SIG-M5 (cell line): ENCODE measurements around the gene MAG.

Source experiments
- DNase-seq: peaks from one replicate; lab custom pipeline; 2025; lab: John Stamatoyannopoulos, UW

MAG gene

DNA sequence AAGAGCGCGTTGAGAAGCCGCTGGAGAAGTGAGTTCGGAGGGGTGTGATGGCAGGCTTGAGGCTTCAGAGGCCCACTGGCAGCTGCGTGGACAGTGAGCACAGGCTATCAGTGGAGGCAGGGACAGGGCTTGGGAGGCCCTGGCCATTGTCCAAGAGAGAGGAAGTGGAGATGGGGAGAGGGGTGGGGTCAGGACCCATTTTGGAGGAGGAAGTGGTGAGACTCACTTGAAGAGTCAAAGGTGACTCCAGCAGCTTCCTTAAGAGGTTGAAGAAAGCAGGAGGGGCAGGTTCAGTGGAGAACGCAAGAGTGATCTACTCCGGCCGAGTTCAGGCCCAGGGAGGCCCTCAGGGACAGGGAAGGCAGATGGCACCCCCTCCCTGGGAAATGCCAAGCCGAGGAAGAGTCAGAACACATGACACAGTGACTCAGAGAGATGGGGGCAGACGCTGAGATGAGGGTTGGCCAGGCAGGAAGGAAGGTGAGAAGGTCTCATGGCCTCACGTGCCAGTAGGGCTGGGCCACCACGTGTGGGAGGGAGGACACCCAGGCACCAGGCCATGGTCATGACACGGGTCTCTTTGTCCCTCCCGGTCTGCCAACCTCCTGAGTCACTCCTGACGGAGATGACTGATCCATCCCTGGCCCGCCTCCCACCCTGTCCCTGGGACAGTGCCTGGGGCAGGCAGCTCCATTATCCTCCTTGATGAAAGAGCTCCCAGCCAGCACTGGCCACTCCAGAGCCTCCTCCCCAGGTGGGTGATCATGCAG lies 26.9 kb downstream of the MAG start:
- no peak for DNase-seq

DNA sequence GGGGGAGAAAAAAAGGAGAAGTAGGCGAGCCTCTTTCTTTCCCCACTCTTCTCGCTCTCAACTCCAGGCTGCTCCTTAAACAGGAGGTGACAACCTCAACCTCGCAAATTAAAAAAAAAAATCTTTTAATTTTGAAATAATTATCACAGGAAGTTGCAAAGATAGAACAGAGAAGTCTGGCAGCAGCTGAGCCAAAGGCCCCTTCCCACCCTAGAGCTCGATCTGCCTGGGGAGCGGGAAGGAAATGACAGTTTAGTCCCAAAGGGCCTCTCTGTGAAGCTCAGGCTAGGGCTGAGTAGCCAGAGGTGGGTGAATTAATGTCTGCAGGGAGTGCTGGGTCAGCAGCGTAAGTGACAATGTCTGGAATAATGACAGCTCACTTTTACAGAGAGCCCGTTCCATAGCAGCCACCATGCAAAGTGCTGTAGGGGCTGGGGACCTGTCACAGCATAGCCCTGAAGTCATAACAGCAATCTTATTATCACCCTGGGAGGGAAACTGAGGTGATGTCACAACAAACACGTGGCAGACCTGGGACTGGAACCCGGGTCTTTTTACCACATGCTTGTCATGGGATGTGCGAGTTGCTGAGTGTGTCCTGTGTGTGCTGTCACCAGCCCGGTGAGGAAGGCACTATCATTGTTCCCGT lies 28.2 kb downstream of the MAG start:
- DNase-seq = no peak

DNA sequence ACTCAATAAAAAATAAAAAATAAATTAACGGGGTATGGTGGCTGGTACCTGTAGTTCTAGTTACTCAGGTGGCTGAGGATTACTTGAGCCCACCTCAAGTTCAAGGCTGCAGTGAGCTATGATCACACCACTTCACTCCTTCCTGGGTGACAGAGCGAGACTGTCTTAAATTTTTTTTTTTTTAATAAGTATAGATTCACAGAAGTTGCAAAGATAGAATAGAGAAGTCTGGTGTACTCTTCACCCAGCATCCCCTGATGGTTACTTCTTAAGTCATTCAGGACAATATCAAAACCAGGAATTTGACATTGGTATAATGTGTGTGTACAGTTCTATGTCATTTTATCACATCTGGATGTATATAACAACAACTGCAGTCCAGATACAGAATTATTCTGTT lies 29.3 kb downstream of the MAG start:
- DNase-seq = no peak

DNA sequence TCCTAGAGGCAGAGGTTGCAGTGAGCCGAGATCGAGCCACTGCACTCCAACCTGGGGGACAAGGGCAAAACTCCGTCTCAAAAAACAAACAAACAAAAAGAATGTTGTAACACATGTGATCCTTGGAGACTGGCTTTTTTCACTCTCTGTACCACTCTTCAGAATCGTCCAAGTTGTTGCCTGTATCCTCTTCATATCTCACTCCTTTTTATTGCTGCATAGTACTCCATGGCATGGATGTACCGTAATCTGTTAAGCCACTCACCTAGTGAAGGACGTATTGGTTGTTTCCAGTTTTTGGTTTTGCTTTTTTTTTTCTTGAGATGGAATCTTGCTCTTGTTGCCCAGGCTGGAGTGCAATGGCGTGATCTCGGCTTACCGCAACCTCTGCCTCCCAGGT lies 30.1 kb downstream of the MAG start:
- no peak for DNase-seq

DNA sequence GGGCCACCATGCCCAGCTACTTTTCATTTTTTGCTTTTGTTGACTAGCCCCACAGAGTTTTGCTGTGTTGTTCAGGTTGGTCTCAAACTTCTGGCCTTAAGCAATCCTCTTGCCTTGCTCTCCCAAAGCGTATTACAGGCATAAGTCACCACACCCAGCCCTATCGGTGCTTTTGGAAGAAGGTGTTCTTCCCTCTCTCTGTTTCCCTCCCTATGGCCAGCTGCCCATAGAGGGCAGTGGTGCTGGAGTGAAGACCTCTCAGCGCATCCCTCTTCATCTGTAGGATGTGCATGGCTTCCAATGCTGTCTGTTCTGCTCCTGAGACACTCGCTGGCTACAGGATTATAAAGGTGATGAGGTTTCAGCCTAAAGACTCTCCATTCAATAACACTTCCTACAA lies 35.7 kb downstream of the MAG start:
- no peak for DNase-seq

DNA sequence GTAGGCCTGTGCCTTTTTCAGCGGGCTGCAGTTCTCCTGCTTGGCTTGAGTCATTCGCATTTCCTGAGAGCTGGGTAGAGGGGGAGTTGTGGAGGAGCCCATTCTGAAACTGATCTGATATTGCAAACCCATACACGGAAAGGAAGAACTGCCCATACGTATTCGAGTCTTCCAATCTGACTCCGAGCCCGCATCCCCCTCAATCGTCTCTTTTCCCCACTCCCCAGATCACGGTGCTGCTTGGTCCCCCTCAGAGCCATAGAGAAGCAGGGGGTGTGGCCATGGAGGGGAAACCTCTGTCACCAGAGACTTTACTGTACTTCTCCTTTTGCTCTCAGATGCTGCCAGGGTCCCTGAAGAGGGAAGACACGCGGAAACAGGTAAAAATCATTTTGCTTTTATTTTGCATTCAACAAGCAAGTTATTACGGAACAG lies 36.9 kb downstream of the MAG start, which contains the start of gene CD22:
CD22 (plus strand) TSS at position 337 of the 435 bp plus-strand sequence. CDS start 2,854 bp downstream, outside the sequence.
- DNase-seq = no peak

DNA sequence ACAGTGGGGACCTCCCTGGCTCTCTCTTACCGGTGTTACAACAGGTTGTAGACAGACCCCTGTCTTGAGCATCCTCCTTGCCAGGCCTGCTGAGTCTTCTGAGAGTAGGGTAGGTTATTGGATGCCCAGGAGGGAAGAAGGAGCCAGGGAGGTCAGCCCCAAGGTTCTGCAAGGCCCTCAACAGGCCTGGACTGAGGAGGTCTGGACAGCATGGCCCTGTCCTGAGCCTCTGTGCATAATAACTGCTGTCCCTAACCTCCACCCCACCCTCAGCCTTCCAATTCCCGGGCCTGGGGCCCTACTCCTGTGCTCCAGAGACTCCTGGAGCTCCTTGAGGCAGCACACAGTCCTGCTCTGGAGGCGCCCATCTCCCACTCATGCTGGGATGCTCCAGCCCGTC lies 37.4 kb downstream of the MAG start:
- no peak for DNase-seq

DNA sequence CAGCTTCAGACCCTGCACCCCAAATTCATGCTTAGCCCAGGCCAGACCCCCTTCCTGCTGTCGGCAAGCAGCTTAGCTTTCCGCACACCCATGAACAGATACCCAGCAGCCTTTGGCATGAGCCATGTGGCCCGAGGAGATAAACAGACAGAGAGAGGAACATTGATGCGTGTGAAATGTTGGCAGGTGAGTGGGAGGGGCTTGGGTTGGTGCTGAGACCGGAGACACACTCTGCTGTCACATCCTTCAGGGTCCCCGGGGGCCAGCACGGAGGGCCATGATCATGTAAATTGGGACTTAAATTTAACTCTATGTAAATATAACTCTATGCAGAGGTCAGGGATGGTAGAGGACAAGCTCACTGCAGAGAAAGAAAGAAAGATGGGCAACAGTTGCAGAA lies 38.5 kb downstream of the MAG start:
- no peak for DNase-seq

DNA sequence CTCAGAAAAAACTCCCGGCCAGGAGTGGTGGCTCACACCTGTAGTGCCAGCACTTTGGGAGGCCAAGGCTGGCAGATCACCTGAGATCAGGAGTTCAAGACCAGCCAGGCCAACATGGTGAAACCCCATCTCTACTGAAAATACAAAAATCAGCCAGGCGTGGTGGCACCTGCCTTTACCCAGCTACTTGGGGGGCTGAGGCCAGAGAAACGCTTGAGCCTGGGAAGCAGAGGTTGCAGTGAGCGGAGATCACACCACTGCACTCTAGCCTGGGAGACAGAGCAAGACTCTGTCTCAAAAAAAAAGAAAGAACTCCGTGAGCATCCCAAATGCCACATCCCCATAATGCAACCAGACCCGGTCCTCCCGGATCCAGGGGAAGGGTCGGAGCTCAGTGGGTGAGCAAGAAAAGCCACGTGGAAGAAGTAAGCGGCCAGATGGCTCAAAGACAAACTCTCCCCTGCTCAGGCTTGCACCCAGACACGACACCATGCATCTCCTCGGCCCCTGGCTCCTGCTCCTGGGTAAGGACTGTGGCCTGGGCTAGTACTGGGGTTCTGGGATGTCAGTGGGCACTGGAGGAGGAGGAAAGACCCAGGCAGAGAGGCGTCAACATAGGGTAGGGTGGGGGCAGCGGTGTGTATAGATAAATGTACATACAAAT lies 39.7 kb downstream of the MAG start:
- no peak for DNase-seq

DNA sequence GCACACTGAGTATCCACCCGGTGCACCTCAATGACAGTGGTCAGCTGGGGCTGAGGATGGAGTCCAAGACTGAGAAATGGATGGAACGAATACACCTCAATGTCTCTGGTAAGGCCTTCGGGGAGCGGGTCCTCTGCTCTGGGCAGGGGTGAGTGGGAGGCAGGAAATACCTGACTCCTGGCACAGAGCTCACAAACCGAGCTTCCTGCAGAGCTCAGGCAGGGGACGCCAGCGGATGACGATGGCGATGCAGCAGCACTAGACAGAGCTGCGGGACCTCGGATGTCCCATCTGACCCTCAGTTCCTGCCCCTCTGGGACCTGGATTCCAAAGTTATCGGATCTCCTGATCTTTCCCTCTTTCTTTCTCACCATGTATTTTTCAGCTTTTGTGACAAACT lies 40.9 kb downstream of the MAG start:
- no peak for DNase-seq

DNA sequence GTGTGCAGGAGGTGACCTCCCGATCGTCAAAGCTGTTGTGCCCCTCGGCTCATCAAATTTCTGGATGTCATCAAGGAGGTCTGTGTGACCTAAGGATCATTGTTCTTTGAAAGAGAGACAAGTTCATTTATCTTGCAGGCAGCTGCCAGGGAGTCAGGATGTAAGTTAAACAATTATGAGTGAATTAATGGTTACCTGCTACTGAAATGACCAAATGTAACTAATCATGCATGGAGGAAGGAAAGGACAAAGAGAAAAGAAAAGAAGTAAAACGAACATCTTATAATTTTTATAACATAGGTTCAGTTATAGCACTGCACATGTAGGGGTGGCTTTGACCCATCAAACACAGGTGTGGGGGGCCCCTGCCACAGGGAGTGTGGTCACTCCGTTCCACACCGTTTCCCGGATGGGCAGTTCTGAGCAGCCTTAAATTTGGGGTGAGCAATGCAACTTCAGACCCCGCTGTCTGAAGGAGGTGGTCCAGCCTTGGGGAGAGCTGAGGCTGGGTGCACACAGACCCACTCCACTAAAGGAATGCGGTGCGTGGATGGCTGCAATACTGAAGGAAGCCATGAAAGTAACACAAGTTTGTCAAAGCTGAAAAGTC lies 42.3 kb downstream of the MAG start:
- no peak for DNase-seq

DNA sequence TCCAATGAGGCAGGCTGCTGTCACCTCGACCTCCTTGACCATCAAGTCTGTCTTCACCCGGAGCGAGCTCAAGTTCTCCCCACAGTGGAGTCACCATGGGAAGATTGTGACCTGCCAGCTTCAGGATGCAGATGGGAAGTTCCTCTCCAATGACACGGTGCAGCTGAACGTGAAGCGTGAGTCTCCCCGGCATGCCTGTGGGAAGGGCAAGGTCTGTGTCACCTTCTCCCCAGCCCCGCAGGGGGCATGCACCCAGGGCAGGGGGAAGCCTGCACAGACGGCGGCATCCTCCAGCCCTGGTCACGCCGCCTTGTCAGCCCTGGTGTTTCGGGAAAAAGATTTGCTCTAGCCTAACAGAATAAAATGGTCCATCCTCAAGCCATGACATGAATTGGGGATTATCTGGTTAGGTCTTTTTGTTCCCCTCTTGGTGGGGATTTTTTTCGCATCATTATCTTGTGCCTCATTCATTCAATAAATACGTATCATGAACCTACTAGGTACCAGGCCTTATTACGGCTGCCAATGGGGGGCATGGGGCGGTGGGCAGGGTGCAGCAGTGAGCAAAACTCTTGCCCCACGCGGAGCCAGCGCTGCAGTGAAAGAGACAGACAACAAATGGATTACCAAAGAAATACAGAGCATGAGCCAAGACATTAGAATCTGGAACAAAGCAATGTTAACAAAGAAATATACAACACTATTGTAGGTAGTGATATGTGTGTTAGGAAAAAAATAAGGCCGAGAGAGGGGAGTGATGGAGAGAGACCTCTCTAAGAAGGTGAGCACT lies 44.4 kb downstream of the MAG start:
- no peak for DNase-seq

DNA sequence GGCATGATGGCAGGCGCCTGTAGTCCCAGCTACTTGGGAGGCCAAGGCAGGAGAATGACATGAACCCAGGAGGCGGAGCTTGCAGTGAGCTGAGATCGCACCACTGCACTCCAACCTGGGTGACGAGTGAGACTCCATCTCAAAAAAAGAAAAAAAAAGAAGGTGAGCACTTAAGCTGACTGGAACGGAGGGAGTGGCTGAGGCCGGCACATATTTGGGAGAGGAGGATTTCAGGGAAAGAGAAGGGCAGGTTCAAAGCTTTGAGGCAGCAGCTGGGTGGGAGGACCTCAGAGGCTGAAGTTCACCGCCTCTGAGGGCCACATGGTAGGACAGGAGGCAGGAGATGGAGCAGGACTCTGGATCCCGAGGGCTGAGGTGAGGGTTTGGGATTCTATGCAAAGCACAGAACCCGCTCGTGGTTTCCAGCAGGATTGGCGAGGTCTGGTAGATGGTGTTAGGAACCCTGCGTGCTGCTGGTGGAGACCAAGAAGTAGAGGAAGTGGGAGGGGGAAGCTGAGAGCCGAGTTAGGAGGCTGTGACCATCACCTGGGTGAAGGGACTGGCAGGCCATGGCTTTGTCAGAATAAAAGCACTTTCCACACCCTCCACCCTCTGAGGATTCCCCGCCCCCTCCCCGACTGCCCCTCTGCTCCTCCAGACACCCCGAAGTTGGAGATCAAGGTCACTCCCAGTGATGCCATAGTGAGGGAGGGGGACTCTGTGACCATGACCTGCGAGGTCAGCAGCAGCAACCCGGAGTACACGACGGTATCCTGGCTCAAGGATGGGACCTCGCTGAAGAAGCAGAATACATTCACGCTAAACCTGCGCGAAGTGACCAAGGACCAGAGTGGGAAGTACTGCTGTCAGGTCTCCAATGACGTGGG lies 45.4 kb downstream of the MAG start:
- DNase-seq = no peak

DNA sequence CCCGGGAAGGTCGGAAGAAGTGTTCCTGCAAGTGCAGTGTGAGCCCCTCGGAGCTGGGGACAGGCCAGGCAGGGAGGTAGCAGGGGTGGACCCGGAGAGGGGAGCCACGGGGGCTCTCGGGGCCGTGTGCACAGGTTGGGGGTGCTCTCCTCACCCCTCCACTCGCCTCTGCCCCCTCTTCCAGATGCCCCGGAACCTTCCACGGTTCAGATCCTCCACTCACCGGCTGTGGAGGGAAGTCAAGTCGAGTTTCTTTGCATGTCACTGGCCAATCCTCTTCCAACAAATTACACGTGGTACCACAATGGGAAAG lies 46.0 kb downstream of the MAG start:
- DNase-seq = no peak

DNA sequence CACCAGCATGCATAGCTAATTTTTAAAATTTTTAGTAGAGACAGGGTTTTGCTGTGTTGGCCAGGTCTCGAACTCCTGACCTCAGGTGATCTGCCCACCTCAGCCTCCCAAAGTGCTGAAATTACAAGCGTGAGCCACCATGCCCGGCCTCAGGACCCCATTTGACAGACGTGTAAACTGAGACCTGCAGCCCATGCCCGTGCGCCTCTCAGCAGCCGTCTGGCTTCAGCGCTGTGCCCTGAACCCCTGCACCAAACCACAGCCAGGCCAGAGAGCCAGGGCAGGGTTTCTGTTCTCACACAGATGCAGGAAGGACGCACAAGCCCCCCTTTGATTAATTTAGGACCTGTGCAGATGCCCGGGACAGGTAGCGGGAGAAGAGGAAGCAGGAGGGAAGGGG lies 48.5 kb downstream of the MAG start:
- no peak for DNase-seq

DNA sequence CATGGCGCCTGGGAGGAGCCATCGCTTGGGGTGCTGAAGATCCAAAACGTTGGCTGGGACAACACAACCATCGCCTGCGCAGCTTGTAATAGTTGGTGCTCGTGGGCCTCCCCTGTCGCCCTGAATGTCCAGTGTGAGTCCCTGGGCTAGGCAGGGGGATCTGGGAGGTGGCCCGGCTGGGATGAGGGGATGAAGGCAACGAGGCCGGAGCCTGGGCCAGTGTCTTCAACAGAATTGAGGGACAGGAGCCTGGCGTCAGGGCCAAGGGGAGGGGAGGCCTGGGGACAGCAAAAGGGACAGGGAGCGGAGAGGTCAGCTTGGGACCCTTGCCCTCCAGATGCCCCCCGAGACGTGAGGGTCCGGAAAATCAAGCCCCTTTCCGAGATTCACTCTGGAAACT lies 49.0 kb downstream of the MAG start:
- DNase-seq = no peak

DNA sequence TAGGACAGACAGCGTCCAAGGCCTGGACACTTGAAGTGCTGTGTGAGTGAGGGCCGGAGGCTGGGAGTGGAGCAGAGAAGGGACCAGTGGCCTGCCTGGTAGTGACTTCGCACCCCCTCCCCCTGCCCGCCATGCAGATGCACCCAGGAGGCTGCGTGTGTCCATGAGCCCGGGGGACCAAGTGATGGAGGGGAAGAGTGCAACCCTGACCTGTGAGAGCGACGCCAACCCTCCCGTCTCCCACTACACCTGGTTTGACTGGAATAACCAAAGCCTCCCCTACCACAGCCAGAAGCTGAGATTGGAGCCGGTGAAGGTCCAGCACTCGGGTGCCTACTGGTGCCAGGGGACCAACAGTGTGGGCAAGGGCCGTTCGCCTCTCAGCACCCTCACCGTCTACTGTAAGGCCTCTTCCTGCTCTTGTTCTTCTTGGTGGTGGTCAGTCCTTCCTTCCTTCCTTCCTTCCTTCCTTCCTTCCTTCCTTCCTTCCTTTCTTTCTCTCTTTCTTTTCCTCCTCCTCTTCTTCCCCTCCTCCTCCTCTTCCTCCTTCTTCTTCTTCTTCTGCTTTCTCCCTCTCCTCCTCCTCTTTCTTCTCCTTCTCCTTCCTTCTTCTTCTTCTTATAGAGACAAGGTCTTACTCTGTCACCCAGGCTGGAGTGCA lies 49.7 kb downstream of the MAG start:
- no peak for DNase-seq

DNA sequence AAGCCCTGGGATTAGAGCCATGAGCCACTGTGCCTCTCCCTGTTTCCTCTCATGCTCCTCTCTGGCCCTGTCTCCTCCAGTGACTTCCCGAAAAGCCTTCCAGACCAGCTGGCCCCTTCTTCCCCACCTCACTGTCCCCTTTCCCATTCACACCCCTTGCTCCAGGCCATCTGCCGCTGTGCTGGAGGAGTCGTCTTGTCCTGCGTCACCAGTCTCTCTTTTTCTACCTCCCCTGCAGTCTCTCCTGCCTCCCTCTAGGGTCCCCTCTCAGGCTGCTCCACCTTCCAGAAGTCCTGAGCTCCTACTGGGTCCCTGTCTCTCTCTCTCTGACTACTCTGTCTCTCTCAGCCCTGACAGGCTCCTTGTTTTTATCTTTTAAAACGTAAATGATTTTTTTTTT lies 50.5 kb downstream of the MAG start:
- DNase-seq = no peak

DNA sequence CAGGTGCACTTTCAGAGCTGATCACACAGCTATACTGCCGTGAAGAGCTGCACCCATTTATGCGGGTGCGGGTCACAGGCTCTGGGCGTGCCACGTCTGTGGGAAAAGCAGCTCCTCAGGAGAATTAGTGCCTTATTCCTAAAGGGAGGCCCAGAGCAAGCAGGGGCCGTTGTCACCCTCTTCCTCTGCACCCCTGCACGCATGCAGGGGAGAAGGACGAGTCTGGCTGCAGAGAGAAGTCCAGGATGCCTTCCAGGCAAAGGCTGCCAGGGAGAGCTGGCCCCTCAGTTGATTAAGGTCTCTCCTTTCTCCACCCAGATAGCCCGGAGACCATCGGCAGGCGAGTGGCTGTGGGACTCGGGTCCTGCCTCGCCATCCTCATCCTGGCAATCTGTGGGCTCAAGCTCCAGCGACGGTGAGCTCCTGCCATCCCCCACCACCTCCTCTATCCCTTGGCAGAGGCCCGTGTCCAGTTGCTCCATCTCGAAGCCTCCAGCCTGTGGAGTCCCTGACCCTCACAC lies 52.6 kb downstream of the MAG start:
- no peak for DNase-seq

DNA sequence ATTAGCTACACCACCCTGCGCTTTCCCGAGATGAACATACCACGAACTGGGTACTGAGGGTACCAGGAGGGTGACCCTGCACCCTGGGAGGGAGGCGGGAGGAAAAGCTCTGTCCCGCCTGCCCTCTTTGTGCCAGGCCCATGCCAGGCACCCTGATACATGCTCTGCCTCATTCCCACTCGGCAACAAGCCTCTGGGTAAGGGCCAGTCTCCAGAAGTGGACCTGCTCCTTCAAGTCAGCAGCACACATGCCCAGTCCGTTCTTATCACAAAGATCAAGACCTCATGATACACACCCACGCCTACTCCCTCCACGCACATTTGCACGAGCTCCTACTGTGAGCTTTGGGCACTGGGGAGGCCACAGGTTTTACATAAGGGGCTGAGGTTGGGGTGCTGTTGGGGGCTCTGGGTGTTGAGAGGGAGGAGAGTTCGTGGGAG lies 53.7 kb downstream of the MAG start:
- DNase-seq = no peak
